Tibial nerve (tissue), 4 donors: ENCODE measurements around the gene C17orf75. TPM values are rescaled to one million over a fixed set of nuclear protein-coding genes. Genes with fewer than 3 reads are reported as not detected.

Experiments
- DNase-seq, 2 donors: peaks; one replicate each; pipeline ENCODE4 v3.0.0-alpha.2; 2019; ENCODE audit warnings: low spot score in 2 of 2
- H3K27ac ChIP-seq, 4 donors: fragments of 200-600 bp; sonication (generic) in 3 of 4; one replicate each; pipeline ENCODE4 v1.5.1; 2017 to 2019; ENCODE audit warnings: mild to moderate bottlenecking in 1 of 4
- H3K27me3 ChIP-seq, 2 donors: fragments of 200-600 bp; sonication (generic) in 1 of 2; one replicate each; pipeline versions ENCODE4 v1.5.1 to v1.6.0; 2017 to 2019
- H3K36me3 ChIP-seq, 3 donors: fragments of 200-600 bp; sonication (generic); one replicate each; pipeline ENCODE4 v1.5.1; 2018 to 2019
- H3K4me1 ChIP-seq, 4 donors: fragments of 200-600 bp; sonication (generic) in 3 of 4; one replicate each; pipeline ENCODE4 v1.5.1; 2017 to 2019
- H3K4me3 ChIP-seq, 4 donors: fragments of 200-600 bp; sonication (generic) in 3 of 4; one replicate each; pipeline ENCODE4 v1.5.1; 2017 to 2019; ENCODE audit warnings: mild to moderate bottlenecking in 1 of 4, moderate library complexity in 1 of 4
- H3K9me3 ChIP-seq, 4 donors: fragments of 200-600 bp; sonication (generic) in 3 of 4; one replicate each; pipeline ENCODE4 v1.5.1; 2017 to 2019
- CTCF ChIP-seq, 5 experiments: fragments of 200-600 bp in 3 of 5; fragments of 450-650 bp in 2 of 5; sonication (generic) in 3 of 5; IDR thresholded peaks; one replicate each; pipeline ENCODE4 v1.5.1; 2016 to 2019; ENCODE audit warnings: antibody characterized with exemption in 5 of 5, mild to moderate bottlenecking in 3 of 5, moderate library complexity in 2 of 5
- EP300 ChIP-seq, 2 donors: sonication (generic); formaldehyde crosslinking; IDR thresholded peaks; one replicate each; pipeline ENCODE4 v1.6.1; 2017; ENCODE audit warnings: antibody characterized with exemption in 2 of 2, mild to moderate bottlenecking in 1 of 2
- POLR2A ChIP-seq, 2 donors: fragments of 450-650 bp; IDR thresholded peaks; one replicate each; pipeline ENCODE4 v1.6.1; 2017; ENCODE audit warnings: antibody characterized with exemption in 2 of 2, mild to moderate bottlenecking in 2 of 2, moderate library complexity in 2 of 2
- WGBS, 2 donors: methylation state at CpG; one replicate each; pipeline ENCODE4 v1.1.5; 2018; 5-methylcytosine and 5-hydroxymethylcytosine counted together
- total RNA-seq, 4 donors: library from RNA; depleted of rRNA; stranded (reverse); fragments of >200 nt; gene quantifications; one replicate each; pipeline ENCODE4 v1.1.0, GENCODE V29; 2016

The C17orf75 gene
- total RNA-seq, 4 donors from 2014 or later, result 5.9 to 20.2 (median 16.8) TPM

DNA sequence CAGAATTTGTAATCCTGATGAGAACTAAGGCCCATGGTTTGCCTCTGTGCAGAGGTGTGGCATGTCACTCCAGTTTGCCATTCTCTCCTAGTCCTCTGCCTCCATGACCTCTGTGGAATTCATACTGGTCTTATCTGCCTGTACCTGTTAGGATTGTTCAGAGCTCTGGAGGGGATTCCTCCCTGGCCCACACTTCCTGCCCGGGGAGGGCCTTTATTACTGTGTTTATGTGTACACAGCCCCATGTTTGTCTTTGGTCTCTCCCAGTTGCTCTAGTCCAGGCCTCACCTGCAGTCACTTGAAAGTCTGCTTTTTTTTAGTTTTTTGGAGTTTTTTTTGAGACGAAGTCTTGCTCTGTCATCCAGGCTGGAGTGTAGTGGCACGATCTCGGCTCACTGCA is 39.9 kb downstream of the C17orf75 start:
- Histone ChIP-seq H3K9me3 (no peaks in the 10 kb centered on the region), H3K4me1 (no peaks in the 10 kb centered on the region), H3K4me3 (no peak overlapping the region), H3K36me3 (no peaks in the 10 kb centered on the region), H3K27ac (no peak overlapping the region), H3K27me3 (no peaks in the 10 kb centered on the region)
- no peak for TF ChIP-seq CTCF (IDR thresholded peaks at IDR 0.05)
- no peak for TF ChIP-seq POLR2A (IDR thresholded peaks at IDR 0.05)
- TF ChIP-seq EP300 (IDR thresholded peaks at IDR 0.05), result no peak
- DNase-seq, result no peak
- whole genome bisulfite sequencing, 2 donors, result 76 to 77% methylated on average over 4 of the region's 4 CpGs

GRCh38 chr17:32299580-32300164 is 42.3 kb downstream of the C17orf75 start:
- no peak overlapping the region for H3K4me3 ChIP-seq
- no peaks in the 10 kb centered on the region for H3K27me3 ChIP-seq
- no peaks in the 10 kb centered on the region for H3K36me3 ChIP-seq
- no peak overlapping the region for H3K27ac ChIP-seq
- TF ChIP-seq CTCF (IDR thresholded peaks at IDR 0.05), result no peak
- TF ChIP-seq EP300 (IDR thresholded peaks at IDR 0.05), result no peak
- TF ChIP-seq POLR2A (IDR thresholded peaks at IDR 0.05), result no peak
- no peaks in the 10 kb centered on the region for H3K4me1 ChIP-seq
- H3K9me3 ChIP-seq, result no peaks in the 10 kb centered on the region
- 89 to 96% methylated on average over 5 to 7 of the region's 7 CpGs for WGBS, 2 donors
- DNase-seq, result no peak

DNA sequence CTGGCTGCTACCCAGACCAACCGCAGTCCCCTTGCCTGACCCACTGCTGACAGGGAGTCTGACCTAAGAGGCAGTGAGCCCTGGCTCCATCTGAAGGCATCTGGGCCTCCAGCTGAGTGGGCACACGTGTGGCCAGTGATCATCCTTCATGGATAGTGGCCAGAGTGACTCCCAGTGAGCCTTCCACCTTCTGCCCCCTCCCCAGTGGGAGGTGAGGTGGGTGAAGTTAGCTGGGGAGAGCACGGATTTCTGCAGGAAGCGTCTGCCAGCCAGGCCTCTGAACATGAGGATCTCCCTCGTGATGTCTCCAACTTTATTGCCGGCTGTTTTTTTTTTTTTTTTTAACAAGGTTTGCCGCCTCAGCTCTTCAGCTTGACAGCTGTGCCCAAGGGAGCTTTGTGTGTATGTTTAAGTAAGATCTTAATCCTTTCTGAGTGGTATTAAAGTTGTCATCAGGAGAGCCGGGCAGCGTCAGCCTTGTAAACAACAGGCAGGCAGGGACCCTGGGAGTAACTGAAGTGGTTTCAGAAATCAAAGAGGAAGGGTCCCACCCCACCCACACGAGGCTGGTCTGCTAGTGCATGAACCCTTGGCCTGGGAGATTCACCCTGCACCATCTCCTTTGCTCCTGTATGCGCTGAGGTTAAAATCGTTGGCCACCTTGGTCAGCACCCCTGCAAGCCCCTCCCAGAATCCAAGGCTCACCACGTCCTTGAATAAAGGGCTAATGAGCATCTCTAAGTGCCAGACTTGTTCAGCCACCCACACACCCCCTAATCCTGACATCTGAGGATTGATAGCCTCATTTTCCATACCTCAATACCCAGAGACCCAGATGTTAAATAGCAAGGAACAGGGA is 43.0 kb downstream of the C17orf75 start:
- H3K27ac ChIP-seq, result no peak overlapping the region
- DNase-seq, result no peak

GRCh38 chr17:32298298-32298697 is 43.7 kb downstream of the C17orf75 start:
- TF ChIP-seq CTCF (IDR thresholded peaks at IDR 0.05) (no peak), POLR2A (IDR thresholded peaks at IDR 0.05) (no peak), EP300 (IDR thresholded peaks at IDR 0.05) (no peak)
- 66 to 69% methylated on average over 5 to 6 of the region's 6 CpGs for WGBS, 2 donors
- Histone ChIP-seq H3K4me1 (no peaks in the 10 kb centered on the region), H3K4me3 (no peak overlapping the region), H3K27me3 (no peaks in the 10 kb centered on the region), H3K27ac (no peak overlapping the region), H3K36me3 (no peaks in the 10 kb centered on the region), H3K9me3 (no peaks in the 10 kb centered on the region)
- no peak for DNase-seq

More for the DNA sequence above, 43.0 kb downstream of the C17orf75 start:
- H3K4me3 ChIP-seq, result no peak overlapping the region
- WGBS, 2 donors, result 50 to 59% methylated on average over 13 of the region's 13 CpGs
- TF ChIP-seq POLR2A (IDR thresholded peaks at IDR 0.05) (no peak), EP300 (IDR thresholded peaks at IDR 0.05) (no peak), CTCF (IDR thresholded peaks at IDR 0.05) (no peak)
- H3K9me3 ChIP-seq, result no peaks in the 10 kb centered on the region
- H3K27me3 ChIP-seq, result no peaks in the 10 kb centered on the region
- no peaks in the 10 kb centered on the region for H3K36me3 ChIP-seq
- no peaks in the 10 kb centered on the region for H3K4me1 ChIP-seq

DNA sequence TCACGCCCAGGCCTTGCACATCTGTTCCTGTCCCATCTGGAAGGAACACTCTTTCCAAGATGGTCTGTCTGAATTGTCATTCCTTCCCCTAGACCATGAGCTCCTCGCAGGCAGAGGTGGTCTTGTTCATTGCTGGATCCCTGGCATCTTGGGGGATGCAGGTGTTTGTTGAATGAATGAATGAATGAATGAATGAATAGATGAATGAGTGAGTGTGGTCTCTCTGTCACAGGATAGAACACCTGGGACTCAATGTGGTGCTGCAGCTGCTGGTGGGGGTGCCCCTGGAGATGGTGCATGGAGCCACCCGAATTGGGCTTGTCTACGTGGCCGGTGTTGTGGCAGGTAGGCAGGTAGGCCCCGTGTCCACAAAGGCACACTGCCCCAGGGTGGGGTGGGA is 44.1 kb downstream of the C17orf75 start:
- H3K36me3 ChIP-seq, result no peaks in the 10 kb centered on the region
- 93 to 99% methylated on average over 4 to 6 of the region's 6 CpGs for WGBS, 2 donors

More for the DNA sequence above, 44.1 kb downstream of the C17orf75 start:
- Histone ChIP-seq H3K9me3 (no peaks in the 10 kb centered on the region), H3K4me3 (no peak overlapping the region), H3K4me1 (no peaks in the 10 kb centered on the region), H3K27me3 (no peaks in the 10 kb centered on the region), H3K27ac (no peak overlapping the region)
- TF ChIP-seq EP300 (IDR thresholded peaks at IDR 0.05) (no peak), CTCF (IDR thresholded peaks at IDR 0.05) (no peak), POLR2A (IDR thresholded peaks at IDR 0.05) (no peak)
- DNase-seq, result no peak
